ENCODE results near the gene SLC7A7.
A peak's percentile ranks its signal among the peaks of the same experiment; 100 is the strongest.
"Not testable (repeated sequence)": the region's sequence is repeated elsewhere in the genome, so short reads cannot be mapped to it uniquely, and the experiment has no call there.

SLC7A7 gene

GRCh38 chr14:22830443-22831010, 15.3 kb upstream of the SLC7A7 start:
- WGBS = 14% methylated on average over 3 of the region's 3 CpGs
- Histone ChIP-seq H3K4me3 (ENCODE audit: low read length) (peak overlapping the region; percentile 91), H3K27ac (ENCODE audit: low read depth, low read length) (no peak overlapping the region)

GRCh38 chr14:22829661-22830442, 14.6 kb upstream of the SLC7A7 start, which contains the start of gene MRPL52:
TSS of gene MRPL52 (plus strand) at chr14:22829887. CDS start at chr14:22829913, 26 bp downstream.
- Histone ChIP-seq H3K9ac (ENCODE audit: low read depth, low read length) (peak within 1 kb of the TSS; percentile 87), H3K9me3 (ENCODE audit: insufficient read depth, low read depth, low read length) (no peaks in the 10 kb centered on the region), H3K36me3 (ENCODE audit: insufficient read depth, low read length) (peaks cover 28% of the 10 kb centered on the region), H3K27me3 (ENCODE audit: insufficient read depth, low read length) (no peaks in the 10 kb centered on the region), H3K27ac (ENCODE audit: low read depth, low read length) (peak within 1 kb of the TSS; percentile 69), H3K4me3 (ENCODE audit: low read length) (peak within 1 kb of the TSS; percentile 91), H3K4me1 (ENCODE audit: insufficient read depth, low read length) (peaks cover 9% of the 10 kb centered on the region; the same call in 1 of the 2 replicates)
- WGBS = 2% methylated on average over 41 of the region's 41 CpGs

More at GRCh38 chr14:22830443-22831010, 15.3 kb upstream of the SLC7A7 start:
- H3K36me3 ChIP-seq (ENCODE audit: insufficient read depth, low read length) = peaks cover 34% of the 10 kb centered on the region
- no peaks in the 10 kb centered on the region for H3K9me3 ChIP-seq (ENCODE audit: insufficient read depth, low read depth, low read length)
- no peaks in the 10 kb centered on the region for H3K27me3 ChIP-seq (ENCODE audit: insufficient read depth, low read length)
- peak overlapping the region; percentile 87 for H3K9ac ChIP-seq (ENCODE audit: low read depth, low read length)
- H3K4me1 ChIP-seq (ENCODE audit: insufficient read depth, low read length) = peaks cover 9% of the 10 kb centered on the region; the same call in 1 of the 2 replicates

- H3K27me3 ChIP-seq (ENCODE audit: insufficient read depth, low read length); H3K9me3 ChIP-seq (ENCODE audit: insufficient read depth, low read depth, low read length): not testable (repeated sequence)
- Histone ChIP-seq H3K9ac (ENCODE audit: low read depth, low read length) (peak overlapping the region; percentile 87), H3K4me3 (ENCODE audit: low read length) (peak overlapping the region; percentile 91), H3K36me3 (ENCODE audit: insufficient read depth, low read length) (peaks cover 21% of the 10 kb centered on the region), H3K4me1 (ENCODE audit: insufficient read depth, low read length) (peaks cover 12% of the 10 kb centered on the region; the same call in 1 of the 2 replicates), H3K27ac (ENCODE audit: low read depth, low read length) (peak overlapping the region; percentile 8)
- WGBS = 83% methylated on average over 12 of the region's 12 CpGs
Observed at GRCh38 chr14:22829076-22829660, 13.9 kb upstream of the SLC7A7 start.

GRCh38 chr14:22824711-22825359, 9.6 kb upstream of the SLC7A7 start:
- no peak overlapping the region for H3K9ac ChIP-seq (ENCODE audit: low read depth, low read length)
- H3K4me1 ChIP-seq (ENCODE audit: insufficient read depth, low read length) = peaks cover 32% of the 10 kb centered on the region
- no peak overlapping the region for H3K27ac ChIP-seq (ENCODE audit: low read depth, low read length)

GRCh38 chr14:22822571-22823098, 7.4 kb upstream of the SLC7A7 start:
- peaks cover 41% of the 10 kb centered on the region for H3K4me1 ChIP-seq (ENCODE audit: insufficient read depth, low read length)
- no peaks in the 10 kb centered on the region for H3K27me3 ChIP-seq (ENCODE audit: insufficient read depth, low read length)
- peak overlapping the region; percentile 97 for H3K27ac ChIP-seq (ENCODE audit: low read depth, low read length)
- under 1% methylated on average over 34 of the region's 34 CpGs for WGBS
- no peaks in the 10 kb centered on the region for H3K36me3 ChIP-seq (ENCODE audit: insufficient read depth, low read length)
- H3K9ac ChIP-seq (ENCODE audit: low read depth, low read length) = peak overlapping the region; percentile 96
- peak overlapping the region; percentile 85 for H3K4me3 ChIP-seq (ENCODE audit: low read length)
- H3K9me3 ChIP-seq (ENCODE audit: insufficient read depth, low read depth, low read length) = no peaks in the 10 kb centered on the region

More at GRCh38 chr14:22824711-22825359, 9.6 kb upstream of the SLC7A7 start:
- Histone ChIP-seq H3K36me3 (ENCODE audit: insufficient read depth, low read length) (no peaks in the 10 kb centered on the region), H3K27me3 (ENCODE audit: insufficient read depth, low read length) (no peaks in the 10 kb centered on the region), H3K9me3 (ENCODE audit: insufficient read depth, low read depth, low read length) (no peaks in the 10 kb centered on the region), H3K4me3 (ENCODE audit: low read length) (no peak overlapping the region)
- 73% methylated on average over 7 of the region's 8 CpGs for WGBS

- WGBS = 1% methylated on average over 28 of the region's 32 CpGs
- peak overlapping the region; percentile 85 for H3K4me3 ChIP-seq (ENCODE audit: low read length)
- H3K9me3 ChIP-seq (ENCODE audit: insufficient read depth, low read depth, low read length) = no peaks in the 10 kb centered on the region
- H3K27ac ChIP-seq (ENCODE audit: low read depth, low read length) = peak overlapping the region; percentile 97
- H3K9ac ChIP-seq (ENCODE audit: low read depth, low read length) = peak overlapping the region; percentile 96
- H3K4me1 ChIP-seq (ENCODE audit: insufficient read depth, low read length) = peaks cover 39% of the 10 kb centered on the region
- no peaks in the 10 kb centered on the region for H3K27me3 ChIP-seq (ENCODE audit: insufficient read depth, low read length)
- no peaks in the 10 kb centered on the region for H3K36me3 ChIP-seq (ENCODE audit: insufficient read depth, low read length)
Observed at GRCh38 chr14:22822016-22822570, 6.9 kb upstream of the SLC7A7 start.

- Histone ChIP-seq H3K9ac (ENCODE audit: low read depth, low read length) (peak overlapping the region; percentile 96), H3K36me3 (ENCODE audit: insufficient read depth, low read length) (no peaks in the 10 kb centered on the region), H3K27me3 (ENCODE audit: insufficient read depth, low read length) (no peaks in the 10 kb centered on the region), H3K4me3 (ENCODE audit: low read length) (peak overlapping the region; percentile 85), H3K4me1 (ENCODE audit: insufficient read depth, low read length) (peaks cover 38% of the 10 kb centered on the region), H3K9me3 (ENCODE audit: insufficient read depth, low read depth, low read length) (no peaks in the 10 kb centered on the region), H3K27ac (ENCODE audit: low read depth, low read length) (peak overlapping the region; percentile 60; the same call in 1 of the 2 replicates)
- WGBS = 15% methylated on average over 24 of the region's 24 CpGs
Observed at GRCh38 chr14:22821193-22822015, 6.2 kb upstream of the SLC7A7 start.

- Histone ChIP-seq H3K9ac (ENCODE audit: low read depth, low read length) (no peak overlapping the region), H3K27ac (ENCODE audit: low read depth, low read length) (peak overlapping the region; percentile 60; the same call in 1 of the 2 replicates), H3K36me3 (ENCODE audit: insufficient read depth, low read length) (no peaks in the 10 kb centered on the region), H3K9me3 (ENCODE audit: insufficient read depth, low read depth, low read length) (no peaks in the 10 kb centered on the region), H3K4me3 (ENCODE audit: low read length) (peak overlapping the region; percentile 85; the same call in 1 of the 2 replicates), H3K4me1 (ENCODE audit: insufficient read depth, low read length) (peaks cover 38% of the 10 kb centered on the region), H3K27me3 (ENCODE audit: insufficient read depth, low read length) (no peaks in the 10 kb centered on the region)
- 60% methylated on average over 1 of the region's 1 CpG for WGBS
Observed at GRCh38 chr14:22820731-22821130, 5.5 kb upstream of the SLC7A7 start.

GRCh38 chr14:22819151-22819988, 4.1 kb upstream of the SLC7A7 start:
- Histone ChIP-seq H3K9ac (ENCODE audit: low read depth, low read length) (no peak overlapping the region), H3K4me3 (ENCODE audit: low read length) (peak overlapping the region; percentile 36), H3K9me3 (ENCODE audit: insufficient read depth, low read depth, low read length) (no peaks in the 10 kb centered on the region), H3K36me3 (ENCODE audit: insufficient read depth, low read length) (no peaks in the 10 kb centered on the region), H3K27ac (ENCODE audit: low read depth, low read length) (no peak overlapping the region), H3K4me1 (ENCODE audit: insufficient read depth, low read length) (peaks cover 40% of the 10 kb centered on the region), H3K27me3 (ENCODE audit: insufficient read depth, low read length) (no peaks in the 10 kb centered on the region)
- WGBS = 32% methylated on average over 9 of the region's 10 CpGs
